SIG-M5 treated with dmso at 0.1 percent for 504 hours (cell line): Measurements from ENCODE around the gene NAB1.

Experiments used
- DNase-seq: peaks from one replicate; lab custom pipeline; 2025; ENCODE audit not compliant: unreplicated experiment; lab: John Stamatoyannopoulos, UW

Gene NAB1

GRCh38 chr2:190636361-190636760 is 12.5 kb upstream of the NAB1 start:
- peak; percentile 54 for DNase-seq

GRCh38 chr2:190637281-190637734 is 11.6 kb upstream of the NAB1 start:
- peak; percentile 37 for DNase-seq

- no peak for DNase-seq
Measured at GRCh38 chr2:190637903-190638618, 10.8 kb upstream of the NAB1 start.

GRCh38 chr2:190640117-190640516 is 8.8 kb upstream of the NAB1 start:
- DNase-seq: no peak

GRCh38 chr2:190641469-190641868 is 7.4 kb upstream of the NAB1 start:
- DNase-seq: no peak

- DNase-seq: no peak
Measured at GRCh38 chr2:190646780-190647522, 1.9 kb upstream of the NAB1 start.

- peak; percentile 87 for DNase-seq
Measured at GRCh38 chr2:190648289-190649034, 421 bp upstream of the NAB1 start.

GRCh38 chr2:190649798-190650390 is 1.0 kb downstream of the NAB1 start:
- peak; percentile 66 for DNase-seq

- no peak for DNase-seq
Measured at GRCh38 chr2:190651413-190651812, 2.5 kb downstream of the NAB1 start.

GRCh38 chr2:190653231-190653630 is 4.3 kb downstream of the NAB1 start:
- DNase-seq: no peak

- DNase-seq: no peak
Measured at GRCh38 chr2:190653931-190654330, 5.0 kb downstream of the NAB1 start.

- no peak for DNase-seq
Measured at GRCh38 chr2:190655113-190655512, 6.2 kb downstream of the NAB1 start.

- no peak for DNase-seq
Measured at GRCh38 chr2:190655570-190655969, 6.7 kb downstream of the NAB1 start.

- no peak for DNase-seq
Measured at GRCh38 chr2:190656301-190656700, 7.4 kb downstream of the NAB1 start.

GRCh38 chr2:190657474-190658255 is 8.8 kb downstream of the NAB1 start:
- no peak for DNase-seq

- DNase-seq: no peak
Measured at GRCh38 chr2:190659553-190659952, 10.7 kb downstream of the NAB1 start.

GRCh38 chr2:190662754-190663153 is 13.9 kb downstream of the NAB1 start:
- no peak for DNase-seq

- DNase-seq: no peak
Measured at GRCh38 chr2:190663348-190663747, 14.5 kb downstream of the NAB1 start.

GRCh38 chr2:190663839-190664238 is 15.0 kb downstream of the NAB1 start:
- no peak for DNase-seq

- DNase-seq: no peak
Measured at GRCh38 chr2:190664240-190664639, 15.4 kb downstream of the NAB1 start.

- DNase-seq: no peak
Measured at GRCh38 chr2:190666895-190667294, 18.0 kb downstream of the NAB1 start.
